Raji (cell line): ENCODE data around the gene RNF207.

ENCODE experiments used
- POLR2A ChIP-seq: IDR thresholded peaks from 2 replicates; pipeline ENCODE4 v1.6.1; 2011; ENCODE audit warnings: low read depth, low read length, control low read depth; ENCODE audit not compliant: insufficient read depth

The RNF207 gene

GRCh38 chr1:6260433-6260934 lies 54.6 kb downstream of the RNF207 start:
- no peak for TF ChIP-seq POLR2A

GRCh38 chr1:6260961-6261614 lies 55.2 kb downstream of the RNF207 start, which contains the start of gene GPR153:
Gene GPR153 (minus strand): TSS chr1:6261098. CDS start chr1:6254905, 6,193 bp downstream.
- no peak for TF ChIP-seq POLR2A

- no peak for TF ChIP-seq POLR2A
Observed at GRCh38 chr1:6261615-6261995, 55.7 kb downstream of the RNF207 start.

- no peak for TF ChIP-seq POLR2A
Observed at GRCh38 chr1:6262555-6263420, 56.9 kb downstream of the RNF207 start.

- no peak for TF ChIP-seq POLR2A
Observed at GRCh38 chr1:6263716-6264115, 57.8 kb downstream of the RNF207 start.

GRCh38 chr1:6265151-6265550 lies 59.2 kb downstream of the RNF207 start:
- TF ChIP-seq POLR2A = no peak

GRCh38 chr1:6266641-6267040 lies 60.7 kb downstream of the RNF207 start:
- no peak for TF ChIP-seq POLR2A

- no peak for TF ChIP-seq POLR2A
Observed at GRCh38 chr1:6267686-6268322, 61.9 kb downstream of the RNF207 start.

- no peak for TF ChIP-seq POLR2A
Observed at GRCh38 chr1:6268415-6268814, 62.5 kb downstream of the RNF207 start.

GRCh38 chr1:6269296-6269695 lies 63.4 kb downstream of the RNF207 start:
- TF ChIP-seq POLR2A = no peak

GRCh38 chr1:6269720-6270400 lies 63.9 kb downstream of the RNF207 start:
- no peak for TF ChIP-seq POLR2A

GRCh38 chr1:6270401-6270800 lies 64.5 kb downstream of the RNF207 start:
- TF ChIP-seq POLR2A = no peak
